Choroid plexus epithelial cell (primary cell): Measurements from ENCODE around the gene MAST2.
"Not testable (repeated sequence)": the region's sequence is repeated elsewhere in the genome, so short reads cannot be mapped to it uniquely, and the experiment has no call there.

Experiments
- DNase-seq: peaks from one replicate; pipeline ENCODE4 v3.0.0-alpha.2; 2010; ENCODE audit warnings: low read depth
- H3K4me3 ChIP-seq: 2 replicates; pipeline ENCODE4 v1.5.1; 2011; ENCODE audit warnings: low read depth, mild to moderate bottlenecking, control low read depth, low read length, moderate library complexity
- TF ChIP-seq, protein P1 (sequence below): conservative IDR thresholded peaks from 2 replicates; pipeline ENCODE4 v1.5.1; 2011; ENCODE audit warnings: low read depth, mild to moderate bottlenecking, control low read depth, inconsistent platforms, low read length, moderate library complexity

Gene MAST2

GRCh38 chr1:46043458-46044017, 240.1 kb downstream of the MAST2 start:
- H3K4me3 ChIP-seq = no peak overlapping the region
- no peak for DNase-seq
- TF ChIP-seq, protein P1, sequence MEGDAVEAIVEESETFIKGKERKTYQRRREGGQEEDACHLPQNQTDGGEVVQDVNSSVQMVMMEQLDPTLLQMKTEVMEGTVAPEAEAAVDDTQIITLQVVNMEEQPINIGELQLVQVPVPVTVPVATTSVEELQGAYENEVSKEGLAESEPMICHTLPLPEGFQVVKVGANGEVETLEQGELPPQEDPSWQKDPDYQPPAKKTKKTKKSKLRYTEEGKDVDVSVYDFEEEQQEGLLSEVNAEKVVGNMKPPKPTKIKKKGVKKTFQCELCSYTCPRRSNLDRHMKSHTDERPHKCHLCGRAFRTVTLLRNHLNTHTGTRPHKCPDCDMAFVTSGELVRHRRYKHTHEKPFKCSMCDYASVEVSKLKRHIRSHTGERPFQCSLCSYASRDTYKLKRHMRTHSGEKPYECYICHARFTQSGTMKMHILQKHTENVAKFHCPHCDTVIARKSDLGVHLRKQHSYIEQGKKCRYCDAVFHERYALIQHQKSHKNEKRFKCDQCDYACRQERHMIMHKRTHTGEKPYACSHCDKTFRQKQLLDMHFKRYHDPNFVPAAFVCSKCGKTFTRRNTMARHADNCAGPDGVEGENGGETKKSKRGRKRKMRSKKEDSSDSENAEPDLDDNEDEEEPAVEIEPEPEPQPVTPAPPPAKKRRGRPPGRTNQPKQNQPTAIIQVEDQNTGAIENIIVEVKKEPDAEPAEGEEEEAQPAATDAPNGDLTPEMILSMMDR = no peak

GRCh38 chr1:46044116-46044515, 240.7 kb downstream of the MAST2 start:
- no peak overlapping the region for H3K4me3 ChIP-seq
- TF ChIP-seq, protein P1 = no peak
- DNase-seq = no peak

DNA sequence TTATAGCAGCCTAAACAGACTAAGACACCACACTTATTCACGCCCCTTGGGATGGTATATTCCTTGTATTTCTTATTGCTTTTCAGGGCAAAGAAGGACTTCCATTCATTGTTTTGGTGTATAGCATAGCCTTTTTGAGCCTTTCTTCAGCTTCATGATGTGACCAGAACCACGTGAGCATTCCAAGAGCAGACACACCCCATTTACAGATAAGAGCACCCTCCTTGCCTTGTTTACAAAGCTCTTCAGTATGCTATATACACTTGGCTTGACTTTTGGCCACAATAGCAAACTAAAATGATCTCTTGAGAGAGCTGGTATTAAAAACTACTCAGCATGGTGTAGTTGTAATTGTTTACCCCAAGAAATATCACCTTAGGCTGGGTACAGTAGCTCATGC, 250.3 kb downstream of the MAST2 start:
- no peak overlapping the region for H3K4me3 ChIP-seq
- peak; percentile 31 for DNase-seq
- TF ChIP-seq, protein P1 = no peak

DNA sequence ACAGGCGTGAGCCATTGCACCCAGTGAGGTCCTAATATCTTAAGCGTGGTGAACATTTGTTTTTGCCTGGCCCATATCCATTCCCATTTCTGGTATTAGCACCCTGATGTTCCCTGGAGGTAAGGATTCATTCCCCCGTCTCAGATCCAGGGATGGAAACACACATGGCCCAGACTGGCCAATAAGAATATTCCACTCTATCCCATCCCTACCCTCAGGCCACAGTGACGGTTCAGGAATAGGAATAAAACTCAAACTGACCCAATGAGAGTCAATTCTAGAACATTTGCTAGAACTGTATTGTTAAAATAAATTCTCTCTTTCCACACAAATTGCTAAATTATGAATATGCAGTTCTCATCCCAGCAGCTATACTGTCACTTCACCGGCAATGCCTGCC, 252.9 kb downstream of the MAST2 start:
- H3K4me3 ChIP-seq = no peak overlapping the region
- TF ChIP-seq, protein P1 = no peak
- DNase-seq = no peak

- not testable (repeated sequence) for H3K4me3 ChIP-seq, DNase-seq
Observed at GRCh38 chr1:46057215-46057614, 253.8 kb downstream of the MAST2 start.

- no peak for DNase-seq
- TF ChIP-seq, protein P1 = no peak
- no peak overlapping the region for H3K4me3 ChIP-seq
Observed at GRCh38 chr1:46057781-46058180, 254.4 kb downstream of the MAST2 start.

GRCh38 chr1:46058936-46059335, 255.5 kb downstream of the MAST2 start:
- no peak overlapping the region for H3K4me3 ChIP-seq
- no peak for DNase-seq
- TF ChIP-seq, protein P1 = no peak
